Central memory CD8-positive, alpha-beta T cell (primary cell): Measurements from ENCODE around the gene MPC1.

Experiments used
- ATAC-seq: fragments of 150-1000 bp; cut with Tn5 transposase; replicated peaks from 2 replicates; pipeline ENCODE4 v1.10.0; 2022; ENCODE audit warnings: mild to moderate bottlenecking, moderate FRiP score, moderate number of reproducible peaks; ENCODE audit not compliant: poor library complexity, severe bottlenecking; ENCODE audit errors: extremely low read depth
- DNase-seq, 2 donors: peaks; one replicate each; pipeline ENCODE4 v3.0.0; 2021; ENCODE audit warnings: low spot score in 2 of 2
- H3K27ac Mint-ChIP-seq: one replicate; pipeline ENCODE4 v1.8.0; 2022; ENCODE audit warnings: low read depth, mild to moderate bottlenecking, moderate library complexity, mixed read lengths
- H3K27me3 Mint-ChIP-seq: one replicate; pipeline ENCODE4 v1.8.0; 2022; ENCODE audit warnings: mixed read lengths
- H3K36me3 Mint-ChIP-seq: one replicate; pipeline ENCODE4 v1.8.0; 2022; ENCODE audit warnings: mild to moderate bottlenecking, moderate library complexity, mixed read lengths; ENCODE audit not compliant: insufficient read depth
- H3K4me1 Mint-ChIP-seq: one replicate; pipeline ENCODE4 v1.8.0; 2022; ENCODE audit warnings: mixed read lengths
- H3K4me3 Mint-ChIP-seq: one replicate; pipeline ENCODE4 v1.8.0; 2022; ENCODE audit warnings: mild to moderate bottlenecking, moderate library complexity, mixed read lengths
- H3K9me3 Mint-ChIP-seq: one replicate; pipeline ENCODE4 v1.8.0; 2022; ENCODE audit warnings: mixed read lengths

The MPC1 gene

DNA sequence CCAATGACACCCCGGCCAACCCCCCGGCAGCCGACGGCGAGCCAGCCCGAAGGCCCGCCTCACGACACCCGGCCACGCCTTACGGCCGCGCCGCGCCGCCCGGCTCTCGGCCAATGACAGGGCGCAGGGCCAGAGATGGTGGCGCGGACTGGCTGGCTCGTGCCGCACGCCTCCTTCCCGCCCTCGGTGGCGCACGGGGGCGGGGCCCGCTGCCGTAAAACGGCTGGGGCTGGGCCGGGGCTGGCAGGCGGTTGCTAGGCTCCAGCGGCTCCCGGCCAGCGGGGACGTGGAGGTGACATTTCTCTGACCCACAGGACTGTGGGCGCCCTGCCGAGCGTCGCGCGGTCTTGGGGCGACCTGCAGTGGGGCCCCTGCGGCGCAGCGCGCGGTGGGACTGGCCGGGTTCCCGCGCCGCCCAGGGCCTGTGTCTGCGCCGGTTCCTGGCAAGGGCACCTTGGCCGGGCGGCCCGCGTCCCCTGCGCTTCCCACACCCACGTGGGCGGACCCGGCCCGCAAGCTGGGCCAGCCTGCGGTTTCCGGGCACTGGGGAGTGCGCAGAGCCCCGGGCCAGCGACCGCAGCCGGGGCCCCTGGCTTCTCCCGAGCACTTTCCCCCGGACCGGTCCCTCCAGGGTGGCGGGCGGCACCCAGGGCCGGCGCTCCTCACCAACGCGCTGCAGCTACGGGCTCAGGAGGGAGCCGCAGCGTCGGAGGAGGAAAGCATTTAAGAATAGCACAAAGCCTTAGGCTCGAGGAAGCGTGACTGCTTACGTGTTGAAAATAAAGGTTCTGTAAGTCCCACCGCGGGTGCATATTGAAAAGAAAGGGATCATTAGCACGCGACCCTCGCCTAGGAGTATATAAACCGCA lies at the start of gene MPC1:
Gene MPC1 (minus strand): TSS at position 8 of the 869 bp plus-strand sequence. CDS start 64 bp downstream, outside the sequence.
- ATAC-seq (peak; percentile 94), DNase-seq (peak; percentile 87 to 89)
- Mint-ChIP-seq H3K27ac (peak within 1 kb of the TSS; percentile 88), H3K4me3 (peak within 1 kb of the TSS; percentile 86), H3K9me3 (no peaks in the 10 kb centered on the region), H3K36me3 (peaks cover 8% of the 10 kb centered on the region), H3K4me1 (peaks cover 13% of the 10 kb centered on the region), H3K27me3 (no peaks in the 10 kb centered on the region)

DNA sequence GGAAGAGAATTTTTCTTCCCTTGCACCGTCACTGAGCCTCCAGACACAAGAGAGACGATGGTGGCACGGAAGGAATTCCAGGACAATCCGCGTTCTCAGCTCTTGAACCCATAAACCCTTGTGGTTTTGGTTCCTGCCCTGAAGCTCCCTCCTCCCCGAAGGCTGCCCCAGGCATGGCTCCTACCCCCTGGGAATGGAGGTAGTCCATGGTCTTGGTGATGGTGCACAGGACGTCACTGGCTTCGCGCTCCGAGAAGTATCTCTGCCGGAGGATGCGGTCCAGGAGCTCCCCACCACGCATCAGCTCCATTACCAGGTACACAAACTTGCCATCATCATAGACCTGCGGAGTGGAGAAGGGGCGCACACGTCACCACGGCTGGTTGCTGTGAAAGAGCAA lies 47.5 kb upstream of the MPC1 start:
- peaks cover 2% of the 10 kb centered on the region for H3K4me1 Mint-ChIP-seq
- H3K27ac Mint-ChIP-seq: no peak overlapping the region
- no peak for DNase-seq
- H3K4me3 Mint-ChIP-seq: no peak overlapping the region
- no peaks in the 10 kb centered on the region for H3K9me3 Mint-ChIP-seq
- ATAC-seq: no peak
- H3K27me3 Mint-ChIP-seq: no peaks in the 10 kb centered on the region
- no peaks in the 10 kb centered on the region for H3K36me3 Mint-ChIP-seq

DNA sequence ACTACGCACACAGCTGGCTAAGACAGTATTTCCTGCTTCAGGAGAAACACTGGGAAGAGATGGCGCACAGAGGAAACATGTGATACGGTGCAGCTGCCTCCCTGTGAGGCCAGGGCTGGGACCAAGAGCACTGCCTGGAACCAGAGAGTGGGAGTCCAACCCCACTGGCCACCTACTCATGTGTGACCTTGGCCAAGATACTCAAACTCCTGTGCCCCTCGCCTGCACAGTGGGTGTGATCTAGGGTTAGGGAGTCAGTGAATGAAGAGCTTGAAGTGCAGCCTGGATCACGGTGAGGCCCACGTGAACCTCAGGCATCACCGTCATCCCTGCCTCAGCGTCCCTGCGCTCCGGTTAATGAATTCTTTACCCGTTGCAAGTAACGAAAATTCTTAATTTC lies 41.7 kb upstream of the MPC1 start:
- Mint-ChIP-seq H3K9me3 (no peaks in the 10 kb centered on the region), H3K27ac (no peak overlapping the region), H3K36me3 (peaks cover 1% of the 10 kb centered on the region), H3K27me3 (no peaks in the 10 kb centered on the region), H3K4me3 (no peak overlapping the region), H3K4me1 (peaks cover 19% of the 10 kb centered on the region)
- DNase-seq (no peak), ATAC-seq (no peak)

DNA sequence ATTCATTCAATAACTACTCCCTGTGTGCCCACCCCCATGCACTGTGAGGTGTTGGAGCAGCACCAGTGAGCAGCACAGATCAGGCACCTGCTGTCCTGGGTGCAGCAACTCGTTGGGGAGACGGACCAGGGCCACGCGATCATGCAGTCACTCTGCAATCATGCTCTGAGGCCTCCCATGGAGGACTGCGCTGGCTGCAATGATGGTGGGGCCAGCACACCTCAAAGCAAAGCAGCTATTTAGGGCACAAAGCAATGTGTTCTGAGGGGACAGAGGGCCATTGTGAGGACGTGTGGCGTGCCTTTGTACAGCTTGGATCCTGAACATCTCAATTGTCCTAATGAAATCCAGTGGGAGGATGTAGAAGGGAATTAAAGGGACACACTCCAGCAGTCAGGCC lies 41.0 kb upstream of the MPC1 start:
- no peak for ATAC-seq
- Mint-ChIP-seq H3K9me3 (no peaks in the 10 kb centered on the region), H3K27ac (no peak overlapping the region), H3K4me3 (no peak overlapping the region), H3K36me3 (peaks cover 6% of the 10 kb centered on the region), H3K27me3 (no peaks in the 10 kb centered on the region), H3K4me1 (peaks cover 25% of the 10 kb centered on the region)
- no peak for DNase-seq

DNA sequence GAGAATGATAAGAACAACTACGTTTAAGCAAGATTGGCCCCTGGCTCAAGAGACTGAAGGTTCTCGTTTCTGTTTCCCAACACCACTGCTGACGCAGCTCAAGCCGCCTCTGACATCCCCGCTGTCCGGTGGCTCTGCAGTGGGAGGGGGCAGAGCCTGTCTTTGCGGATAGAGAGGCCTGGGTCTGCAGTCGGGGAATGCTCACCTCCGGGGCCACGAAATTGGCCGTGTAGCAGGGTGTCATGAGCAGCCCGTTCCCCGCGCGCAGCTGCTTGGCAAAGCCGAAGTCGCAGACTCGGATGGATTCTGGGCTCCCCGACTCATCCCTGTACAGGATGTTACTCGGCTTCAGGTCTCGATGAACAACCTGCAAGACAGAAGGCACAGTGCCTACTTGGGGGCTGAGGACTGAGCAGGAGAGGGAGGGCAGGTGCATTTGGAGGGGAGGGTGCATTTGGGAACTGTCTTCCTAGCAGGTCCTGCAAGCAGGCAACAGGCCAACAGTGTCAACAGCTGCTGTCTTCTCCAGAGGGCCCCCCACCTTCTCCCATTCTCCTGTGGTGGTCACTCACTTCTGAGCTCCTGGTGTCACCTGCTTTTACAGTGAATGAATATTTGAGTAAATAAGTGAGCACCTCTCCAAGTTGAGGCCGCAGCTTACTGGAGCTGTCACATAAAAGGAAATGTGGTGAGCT lies 40.5 kb upstream of the MPC1 start:
- H3K27me3 Mint-ChIP-seq: no peaks in the 10 kb centered on the region
- DNase-seq (no peak), ATAC-seq (no peak)
- H3K36me3 Mint-ChIP-seq: peaks cover 6% of the 10 kb centered on the region
- no peak overlapping the region for H3K27ac Mint-ChIP-seq
- no peak overlapping the region for H3K4me3 Mint-ChIP-seq
- H3K9me3 Mint-ChIP-seq: no peaks in the 10 kb centered on the region
- H3K4me1 Mint-ChIP-seq: peaks cover 31% of the 10 kb centered on the region

DNA sequence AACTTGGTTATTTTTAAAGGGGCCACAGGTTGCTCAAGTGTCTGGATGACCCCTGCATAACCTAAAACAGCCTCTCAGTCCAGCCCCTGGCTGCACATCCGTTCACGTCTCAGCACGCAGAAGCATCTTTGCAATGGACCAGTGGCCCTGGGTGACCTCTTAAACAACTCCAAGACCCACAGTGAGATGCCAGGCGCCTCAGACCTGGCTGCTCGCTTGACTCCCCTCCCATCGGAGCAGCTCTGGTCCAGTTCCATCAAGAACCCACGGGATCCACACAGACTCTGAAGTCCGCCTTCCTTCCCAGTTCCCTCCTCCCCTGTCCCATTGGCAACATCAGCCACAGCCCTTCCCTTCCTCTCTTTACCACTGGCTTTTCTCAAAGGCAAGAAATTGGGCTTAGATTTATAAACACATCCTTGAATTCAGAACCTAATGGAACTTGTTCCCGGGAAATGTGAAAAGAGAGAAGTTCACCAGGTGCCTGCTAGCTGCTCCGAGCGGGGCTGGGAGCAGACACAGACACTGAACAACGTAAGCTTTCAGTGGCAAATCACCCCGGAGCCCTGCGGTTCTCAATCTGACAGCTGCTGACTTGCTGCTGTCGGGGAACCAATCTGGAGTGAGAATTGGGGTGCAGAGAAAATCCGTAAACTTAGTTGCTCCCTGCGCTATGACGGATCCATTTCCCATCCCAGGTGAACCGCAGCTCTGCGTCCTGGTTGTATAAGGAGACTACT lies 39.6 kb upstream of the MPC1 start:
- Mint-ChIP-seq H3K36me3 (peaks cover 11% of the 10 kb centered on the region), H3K27ac (no peak overlapping the region), H3K27me3 (no peaks in the 10 kb centered on the region), H3K4me1 (peaks cover 39% of the 10 kb centered on the region), H3K9me3 (no peaks in the 10 kb centered on the region), H3K4me3 (no peak overlapping the region)
- no peak for ATAC-seq
- DNase-seq: no peak

DNA sequence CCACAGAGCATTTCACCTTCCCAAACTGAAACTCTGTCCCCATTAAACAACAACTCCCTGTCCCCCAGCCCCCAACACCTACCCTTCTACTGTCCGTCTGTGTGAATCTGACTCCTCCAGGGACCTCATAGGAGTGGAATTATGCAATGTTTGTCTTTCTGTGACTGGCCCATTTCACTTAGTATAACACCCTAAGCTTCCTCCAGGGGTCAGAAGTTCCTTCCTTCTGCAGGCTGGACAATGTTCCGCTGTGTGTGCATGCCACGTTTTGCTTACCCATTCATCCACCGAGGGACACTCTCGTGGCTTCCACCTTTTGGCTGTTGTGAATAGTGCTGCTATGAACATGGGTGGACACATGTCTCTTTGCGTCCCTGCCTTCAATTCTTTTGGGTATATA lies 37.6 kb upstream of the MPC1 start:
- peaks cover 13% of the 10 kb centered on the region for H3K9me3 Mint-ChIP-seq
- H3K4me3 Mint-ChIP-seq: peak overlapping the region; percentile 57
- no peaks in the 10 kb centered on the region for H3K27me3 Mint-ChIP-seq
- H3K4me1 Mint-ChIP-seq: peaks cover 60% of the 10 kb centered on the region
- H3K27ac Mint-ChIP-seq: peak overlapping the region; percentile 95
- DNase-seq (no peak), ATAC-seq (no peak)
- H3K36me3 Mint-ChIP-seq: peaks cover 18% of the 10 kb centered on the region

DNA sequence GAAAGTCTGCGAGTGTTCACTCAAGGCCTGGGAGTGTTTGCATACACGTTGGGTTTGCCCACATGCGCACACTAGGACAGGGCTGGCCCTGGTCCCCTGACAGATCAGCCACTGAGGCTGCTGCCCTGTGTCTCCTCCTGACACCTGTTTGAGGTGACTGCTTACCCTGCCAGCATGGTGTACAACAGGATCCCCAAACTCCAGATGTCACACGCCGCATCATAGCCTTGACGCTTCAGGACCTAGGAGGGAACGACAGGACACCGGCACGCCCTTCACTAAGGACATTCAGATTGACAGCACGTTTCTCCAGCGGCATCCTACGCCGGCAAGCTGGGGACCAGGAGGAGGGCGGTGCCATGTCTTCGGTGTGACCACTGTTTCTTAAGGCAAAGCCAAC lies 37.0 kb upstream of the MPC1 start:
- Mint-ChIP-seq H3K4me1 (peaks cover 65% of the 10 kb centered on the region), H3K27ac (peak overlapping the region; percentile 95), H3K4me3 (peak overlapping the region; percentile 59), H3K9me3 (peaks cover 13% of the 10 kb centered on the region), H3K36me3 (peaks cover 20% of the 10 kb centered on the region), H3K27me3 (no peaks in the 10 kb centered on the region)
- ATAC-seq (no peak), DNase-seq (no peak)

DNA sequence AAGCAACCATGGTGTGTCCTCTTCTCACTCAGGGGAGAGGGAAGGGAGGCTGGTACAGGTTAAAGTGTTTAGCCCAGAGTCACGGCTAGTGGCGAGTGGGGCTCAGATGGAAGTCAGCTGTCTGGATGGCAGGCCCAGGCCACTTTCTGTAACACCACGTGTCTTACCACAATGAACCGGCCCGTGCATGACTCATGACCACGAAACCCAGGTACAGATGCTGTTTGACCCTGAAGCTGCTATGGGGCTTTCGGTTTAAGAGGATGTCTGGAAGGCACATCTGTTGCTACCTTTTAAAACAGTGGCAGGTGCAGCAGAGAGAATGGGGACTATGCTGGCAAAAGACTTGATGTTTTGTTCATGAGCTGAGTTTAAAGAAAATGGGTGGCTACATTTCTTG lies 36.5 kb upstream of the MPC1 start:
- peaks cover 13% of the 10 kb centered on the region for H3K9me3 Mint-ChIP-seq
- ATAC-seq (peak; percentile 31), DNase-seq (peak in 1 of 2 donors; percentile 36)
- H3K27me3 Mint-ChIP-seq: no peaks in the 10 kb centered on the region
- peak overlapping the region; percentile 59 for H3K4me3 Mint-ChIP-seq
- H3K36me3 Mint-ChIP-seq: peaks cover 20% of the 10 kb centered on the region
- H3K4me1 Mint-ChIP-seq: peaks cover 69% of the 10 kb centered on the region
- peak overlapping the region; percentile 95 for H3K27ac Mint-ChIP-seq

DNA sequence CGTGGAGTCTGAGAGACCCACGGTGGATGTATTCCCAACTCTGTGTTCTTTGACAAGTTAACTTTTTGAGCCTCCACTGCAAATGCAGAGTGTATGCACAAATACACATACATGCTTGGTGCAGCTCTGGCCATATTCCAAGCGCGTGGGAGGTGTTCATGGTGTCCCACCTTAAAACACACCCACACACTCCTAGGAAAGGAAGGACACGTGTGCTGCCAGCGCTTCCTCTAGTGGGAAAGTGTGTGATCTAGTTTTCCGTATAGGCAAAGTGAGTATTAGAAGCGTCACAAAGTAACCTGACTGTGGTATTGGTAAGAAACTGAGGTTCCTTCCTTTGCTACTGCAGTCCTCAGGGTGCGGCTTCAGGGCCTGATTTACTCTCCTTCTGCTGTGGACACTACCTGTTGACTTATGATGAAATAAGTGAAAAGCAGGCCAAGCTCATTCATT lies 36.0 kb upstream of the MPC1 start:
- no peak for DNase-seq
- peaks cover 13% of the 10 kb centered on the region for H3K9me3 Mint-ChIP-seq

DNA sequence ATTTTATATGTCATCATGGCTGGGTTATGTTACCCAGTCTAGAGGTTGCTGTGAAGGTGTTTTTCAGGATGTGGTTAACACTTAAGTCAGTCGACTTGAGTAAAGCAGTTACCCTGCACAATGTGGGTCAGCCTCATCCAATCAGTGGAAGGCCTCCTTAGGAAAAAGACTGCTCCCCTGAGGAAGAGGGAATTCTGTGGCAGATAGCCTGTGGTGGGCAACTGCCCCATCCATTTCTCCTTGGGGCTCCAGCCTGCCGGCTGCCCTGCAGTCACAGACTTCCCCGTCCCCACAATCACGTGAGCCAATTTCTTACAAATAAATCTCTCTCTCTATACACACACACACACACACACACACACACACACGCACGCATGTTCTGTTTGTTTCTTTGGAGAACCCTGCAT lies 34.5 kb upstream of the MPC1 start:
- peak; percentile 47 to 69 for DNase-seq
- ATAC-seq: peak; percentile 92
- H3K36me3 Mint-ChIP-seq: peaks cover 20% of the 10 kb centered on the region
- H3K27ac Mint-ChIP-seq: peak overlapping the region; percentile 95
- H3K4me3 Mint-ChIP-seq: peak overlapping the region; percentile 68
- H3K27me3 Mint-ChIP-seq: no peaks in the 10 kb centered on the region
- H3K9me3 Mint-ChIP-seq: peaks cover 13% of the 10 kb centered on the region
- H3K4me1 Mint-ChIP-seq: peaks cover 81% of the 10 kb centered on the region

More for the DNA sequence above, 36.0 kb upstream of the MPC1 start:
- Mint-ChIP-seq H3K36me3 (peaks cover 20% of the 10 kb centered on the region), H3K27ac (peak overlapping the region; percentile 95), H3K4me1 (peaks cover 71% of the 10 kb centered on the region), H3K4me3 (peak overlapping the region; percentile 59), H3K27me3 (no peaks in the 10 kb centered on the region)
- no peak for ATAC-seq

DNA sequence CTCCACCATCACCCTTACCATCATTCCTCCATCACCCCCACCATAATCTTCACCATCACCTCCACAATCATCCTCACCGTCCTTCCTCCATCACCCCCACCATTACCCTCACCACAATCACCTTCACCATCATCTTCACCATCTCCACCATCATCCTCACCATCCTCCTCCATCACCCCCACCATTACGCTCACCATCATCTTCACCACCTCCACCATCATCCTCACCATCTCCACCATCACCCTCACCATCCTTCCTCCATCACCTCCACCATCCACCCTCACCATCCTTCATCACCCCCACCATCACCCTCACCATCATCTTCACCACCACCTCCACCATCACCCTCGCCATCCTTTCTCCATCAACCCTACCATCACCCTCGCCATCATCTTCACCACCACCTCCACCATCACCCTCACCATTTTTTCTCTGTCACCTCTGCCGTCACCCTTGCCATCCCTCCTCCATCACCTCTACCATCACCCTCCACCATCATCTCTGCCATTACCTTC lies 33.1 kb upstream of the MPC1 start:
- peaks cover 22% of the 10 kb centered on the region for H3K36me3 Mint-ChIP-seq
- peaks cover 89% of the 10 kb centered on the region for H3K4me1 Mint-ChIP-seq
- DNase-seq (no peak), ATAC-seq (no peak)
- H3K27ac Mint-ChIP-seq: peak overlapping the region; percentile 95
- H3K9me3 Mint-ChIP-seq: peaks cover 13% of the 10 kb centered on the region
- no peaks in the 10 kb centered on the region for H3K27me3 Mint-ChIP-seq
- peak overlapping the region; percentile 68 for H3K4me3 Mint-ChIP-seq
